GM19467 (cell line): ENCODE results near the gene MXRA8.
A peak's percentile ranks its signal among the peaks of the same experiment; 100 is the strongest.

ENCODE experiments used
- ATAC-seq: cut with Tn5 transposase; IDR thresholded peaks from one replicate; pipeline ENCODE4 v1.9.1; 2021; ENCODE audit warnings: mild to moderate bottlenecking, moderate library complexity; ENCODE audit not compliant: unreplicated experiment

Gene MXRA8

GRCh38 chr1:1351511-1352427, 6.6 kb downstream of the MXRA8 start:
- no peak for ATAC-seq

GRCh38 chr1:1349256-1350012, 8.9 kb downstream of the MXRA8 start, which contains the start of gene DVL1:
TSS of gene DVL1 (minus strand) at chr1:1349418. CDS start at chr1:1349065, 353 bp downstream.
- ATAC-seq, result peak; percentile 47

GRCh38 chr1:1348420-1349255, 9.7 kb downstream of the MXRA8 start:
- ATAC-seq, result peak; percentile 22

- ATAC-seq, result no peak
Observed at GRCh38 chr1:1347663-1348419, 10.5 kb downstream of the MXRA8 start.

GRCh38 chr1:1347026-1347595, 11.2 kb downstream of the MXRA8 start:
- no peak for ATAC-seq

- ATAC-seq, result no peak
Observed at GRCh38 chr1:1346501-1346890, 11.9 kb downstream of the MXRA8 start.

- no peak for ATAC-seq
Observed at GRCh38 chr1:1345860-1346500, 12.4 kb downstream of the MXRA8 start.

- no peak for ATAC-seq
Observed at GRCh38 chr1:1345384-1345783, 13.0 kb downstream of the MXRA8 start.

- no peak for ATAC-seq
Observed at GRCh38 chr1:1344655-1345361, 13.5 kb downstream of the MXRA8 start.

- no peak for ATAC-seq
Observed at GRCh38 chr1:1343811-1344421, 14.4 kb downstream of the MXRA8 start.

GRCh38 chr1:1342584-1343115, 15.7 kb downstream of the MXRA8 start:
- ATAC-seq, result no peak

GRCh38 chr1:1342061-1342562, 16.2 kb downstream of the MXRA8 start:
- no peak for ATAC-seq

GRCh38 chr1:1341549-1342021, 16.8 kb downstream of the MXRA8 start:
- ATAC-seq, result no peak

- ATAC-seq, result no peak
Observed at GRCh38 chr1:1340791-1341548, 17.4 kb downstream of the MXRA8 start.

GRCh38 chr1:1340185-1340584, 18.2 kb downstream of the MXRA8 start:
- ATAC-seq, result no peak

GRCh38 chr1:1338278-1338677, 20.1 kb downstream of the MXRA8 start:
- no peak for ATAC-seq

GRCh38 chr1:1337793-1338147, 20.6 kb downstream of the MXRA8 start:
- ATAC-seq, result no peak
